SU-DHL-6 (cell line): Measurements from ENCODE around the gene HDGFL3.

Source experiments
- H2AFZ ChIP-seq: fragments of 200-600 bp; sonication (generic); 2 replicates; pipeline ENCODE4 v1.6.1; 2014; ENCODE audit warnings: low read depth, mild to moderate bottlenecking, moderate library complexity, mixed read lengths, antibody characterized with exemption, low read length; ENCODE audit not compliant: severe bottlenecking
- H3F3A ChIP-seq: fragments of 200-600 bp; shearing (Covaris generic); 2 replicates; pipeline ENCODE4 v1.6.0; 2016; ENCODE audit warnings: antibody characterized with exemption, mild to moderate bottlenecking; ENCODE audit not compliant: insufficient read depth
- H3K27ac ChIP-seq: fragments of 200-600 bp; sonication (generic); 2 replicates; pipeline ENCODE4 v1.5.1; 2016; ENCODE audit warnings: low read depth, mild to moderate bottlenecking, low read length, moderate library complexity, mixed read lengths
- H3K27me3 ChIP-seq: fragments of 200-600 bp; sonication (generic), shearing (Covaris generic); 2 replicates; pipeline ENCODE4 v1.6.0; 2014; ENCODE audit warnings: mild to moderate bottlenecking, low read length
- H3K36me3 ChIP-seq: fragments of 200-600 bp; sonication (generic); 2 replicates; pipeline ENCODE4 v1.6.1; 2014; ENCODE audit warnings: mild to moderate bottlenecking, low read length, mixed read lengths
- H3K4me2 ChIP-seq: fragments of 300-600, 200-600 bp; shearing (Covaris generic), sonication (generic); 2 replicates; pipeline ENCODE4 v1.6.0; 2014; ENCODE audit warnings: low read length, low read depth, mild to moderate bottlenecking; ENCODE audit not compliant: poor library complexity, severe bottlenecking
- H3K4me3 ChIP-seq: fragments of 200-600 bp; sonication (generic); 2 replicates; pipeline ENCODE4 v1.5.1; 2014; ENCODE audit warnings: antibody characterized with exemption, low read length, mild to moderate bottlenecking, mixed read lengths; ENCODE audit not compliant: insufficient read depth, poor library complexity, severe bottlenecking
- H3K79me2 ChIP-seq: fragments of 200-600 bp; sonication (generic); 2 replicates; pipeline ENCODE4 v1.6.1; 2014; ENCODE audit warnings: mild to moderate bottlenecking, low read length, moderate library complexity; ENCODE audit not compliant: insufficient read depth
- H3K9ac ChIP-seq: fragments of 200-600 bp; sonication (generic); 2 replicates; pipeline ENCODE4 v1.7.0; 2014; ENCODE audit warnings: mild to moderate bottlenecking, low read length
- H3K9me2 ChIP-seq: fragments of 200-600 bp; sonication (generic); replicated peaks from 2 replicates; pipeline ENCODE4 v1.6.1; 2014; ENCODE audit warnings: low read length; ENCODE audit not compliant: insufficient read depth
- H3K9me3 ChIP-seq: fragments of 200-600 bp; sonication (generic); 2 replicates; pipeline ENCODE4 v1.6.1; 2014; ENCODE audit warnings: low read length, mixed read lengths; ENCODE audit not compliant: insufficient read depth
- H4K20me1 ChIP-seq: fragments of 200-600 bp; sonication (generic); 2 replicates; pipeline ENCODE4 v1.6.1; 2014; ENCODE audit warnings: low read depth, mild to moderate bottlenecking, antibody characterized with exemption, low read length, moderate library complexity, mixed read lengths
- EZH2phosphoT487 ChIP-seq: fragments of 200-600 bp; sonication (generic), shearing (Covaris generic); conservative IDR thresholded peaks from 2 replicates; pipeline ENCODE4 v1.6.1; 2018; ENCODE audit warnings: mild to moderate bottlenecking, antibody characterized with exemption, low read length, moderate library complexity, mixed read lengths
- TF ChIP-seq, protein P1 (sequence below): fragments of 200-600 bp; sonication (generic); IDR thresholded peaks from one replicate; pipeline ENCODE4 v1.5.1; 2017; ENCODE audit warnings: antibody characterized with exemption, mild to moderate bottlenecking, low read length, moderate library complexity; ENCODE audit not compliant: insufficient read depth, poor library complexity, severe bottlenecking

HDGFL3 gene

DNA sequence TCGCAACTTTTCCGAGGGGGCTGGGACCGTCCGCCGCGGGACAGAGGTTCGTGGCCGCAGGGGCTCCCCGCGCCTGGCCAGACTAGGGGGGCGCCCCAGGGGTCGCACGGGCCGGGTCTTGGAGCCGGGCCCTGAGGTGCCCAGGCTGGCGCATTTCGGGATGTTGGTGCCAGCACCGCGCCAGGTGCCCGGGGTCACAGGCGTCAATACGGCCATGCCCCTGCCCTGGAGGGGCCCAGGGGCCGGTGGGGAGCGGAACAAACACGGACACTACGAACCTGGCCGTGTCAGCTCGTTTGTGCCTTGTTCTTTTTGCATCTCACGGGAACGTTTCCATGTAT lies 99.8 kb downstream of the HDGFL3 start:
- Histone ChIP-seq H3K4me2 (no peak overlapping the region), H3K4me3 (no peak overlapping the region), H3K9ac (no peak overlapping the region), H4K20me1 (no peaks in the 10 kb centered on the region), H3F3A (no peaks in the 10 kb centered on the region), H3K27me3 (no peaks in the 10 kb centered on the region), H3K36me3 (no peaks in the 10 kb centered on the region), H3K9me2 (no peaks in the 10 kb centered on the region), H3K79me2 (no peaks in the 10 kb centered on the region), H3K27ac (no peak overlapping the region), H2AFZ (peak overlapping the region; percentile 12), H3K9me3 (no peaks in the 10 kb centered on the region)
- TF ChIP-seq, protein P1, sequence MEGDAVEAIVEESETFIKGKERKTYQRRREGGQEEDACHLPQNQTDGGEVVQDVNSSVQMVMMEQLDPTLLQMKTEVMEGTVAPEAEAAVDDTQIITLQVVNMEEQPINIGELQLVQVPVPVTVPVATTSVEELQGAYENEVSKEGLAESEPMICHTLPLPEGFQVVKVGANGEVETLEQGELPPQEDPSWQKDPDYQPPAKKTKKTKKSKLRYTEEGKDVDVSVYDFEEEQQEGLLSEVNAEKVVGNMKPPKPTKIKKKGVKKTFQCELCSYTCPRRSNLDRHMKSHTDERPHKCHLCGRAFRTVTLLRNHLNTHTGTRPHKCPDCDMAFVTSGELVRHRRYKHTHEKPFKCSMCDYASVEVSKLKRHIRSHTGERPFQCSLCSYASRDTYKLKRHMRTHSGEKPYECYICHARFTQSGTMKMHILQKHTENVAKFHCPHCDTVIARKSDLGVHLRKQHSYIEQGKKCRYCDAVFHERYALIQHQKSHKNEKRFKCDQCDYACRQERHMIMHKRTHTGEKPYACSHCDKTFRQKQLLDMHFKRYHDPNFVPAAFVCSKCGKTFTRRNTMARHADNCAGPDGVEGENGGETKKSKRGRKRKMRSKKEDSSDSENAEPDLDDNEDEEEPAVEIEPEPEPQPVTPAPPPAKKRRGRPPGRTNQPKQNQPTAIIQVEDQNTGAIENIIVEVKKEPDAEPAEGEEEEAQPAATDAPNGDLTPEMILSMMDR: no peak
- no peak for TF ChIP-seq EZH2phosphoT487

DNA sequence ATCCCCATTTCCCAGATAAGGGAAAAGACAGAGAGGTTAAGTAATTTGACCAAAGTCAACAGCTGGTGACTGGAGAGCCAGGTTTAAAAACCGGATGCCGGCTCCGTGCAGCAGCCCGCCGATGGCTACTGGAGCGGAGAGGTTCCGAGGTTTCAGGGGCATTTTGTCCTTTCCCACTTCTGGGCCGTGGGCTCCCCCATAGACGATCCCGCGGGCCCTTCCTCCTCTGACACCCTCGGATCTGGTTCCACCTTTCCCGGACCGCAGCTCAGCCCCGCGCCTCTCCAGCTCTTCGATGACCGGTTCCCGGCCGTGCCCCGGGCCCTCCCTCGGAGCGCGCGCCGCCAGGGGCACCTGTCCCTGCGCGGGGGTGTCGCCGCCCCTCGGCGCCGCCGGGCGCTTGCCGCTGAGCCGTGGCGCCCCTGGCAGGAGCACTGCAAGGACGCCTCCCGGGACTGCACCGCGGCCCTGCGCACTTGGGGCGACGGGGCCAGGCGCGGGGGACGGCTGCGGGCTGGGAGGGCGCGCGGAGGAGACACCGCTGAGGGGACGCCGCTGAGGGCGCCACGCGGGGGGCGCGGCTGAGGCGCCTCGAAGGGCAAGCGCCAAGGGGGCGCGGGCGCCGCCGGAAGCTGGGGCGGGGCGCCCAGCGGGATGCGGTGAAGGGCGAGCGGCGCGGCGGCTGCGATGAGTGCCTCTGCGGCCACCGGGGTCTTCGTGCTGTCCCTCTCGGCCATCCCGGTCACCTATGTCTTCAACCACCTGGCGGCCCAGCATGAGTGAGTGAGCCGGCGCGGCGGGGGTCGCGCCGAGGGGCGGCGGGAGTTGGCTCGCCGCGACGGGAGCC lies 100.4 kb downstream of the HDGFL3 start, which contains the start of gene TM6SF1:
Gene TM6SF1 (plus strand): TSS at position 652 of the 847 bp plus-strand sequence. CDS start 36 bp downstream, at position 688.
- Histone ChIP-seq H3K9me3 (no peaks in the 10 kb centered on the region), H2AFZ (peak within 1 kb of the TSS; percentile 12), H3K27me3 (no peaks in the 10 kb centered on the region), H3K4me2 (no peak within 1 kb of the TSS), H3K9ac (peak within 1 kb of the TSS; percentile 17; the same call in 1 of the 2 replicates), H3F3A (no peaks in the 10 kb centered on the region), H3K4me3 (no peak within 1 kb of the TSS), H4K20me1 (no peaks in the 10 kb centered on the region), H3K27ac (no peak within 1 kb of the TSS), H3K79me2 (no peaks in the 10 kb centered on the region), H3K9me2 (no peaks in the 10 kb centered on the region), H3K36me3 (no peaks in the 10 kb centered on the region)
- TF ChIP-seq, protein P1: no peak
- no peak for TF ChIP-seq EZH2phosphoT487

DNA sequence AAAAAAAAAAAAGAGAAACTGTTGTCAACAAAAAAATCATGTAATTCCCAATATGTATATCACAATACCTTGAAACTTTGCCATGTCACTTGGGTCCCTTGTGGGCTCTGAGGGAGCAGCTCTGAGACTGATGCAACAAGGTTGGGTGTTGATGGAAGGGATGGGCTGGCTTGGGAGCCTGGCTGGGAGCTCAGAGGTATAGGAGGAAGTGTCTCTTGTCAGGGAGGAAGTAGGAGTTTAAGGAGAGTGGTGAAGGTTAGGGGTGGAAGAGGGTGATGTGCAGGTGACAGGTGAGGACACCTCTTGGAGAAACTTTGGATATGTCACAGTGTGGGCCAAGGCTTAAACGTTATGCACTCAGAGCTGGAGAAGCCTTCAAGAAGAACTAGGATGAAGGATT lies 102.2 kb downstream of the HDGFL3 start:
- Histone ChIP-seq H3K4me2 (no peak overlapping the region), H2AFZ (no peak overlapping the region), H4K20me1 (no peaks in the 10 kb centered on the region), H3F3A (no peaks in the 10 kb centered on the region), H3K9me3 (no peaks in the 10 kb centered on the region), H3K79me2 (no peaks in the 10 kb centered on the region), H3K4me3 (no peak overlapping the region), H3K27ac (no peak overlapping the region), H3K36me3 (no peaks in the 10 kb centered on the region), H3K27me3 (no peaks in the 10 kb centered on the region), H3K9me2 (no peaks in the 10 kb centered on the region), H3K9ac (no peak overlapping the region)
- no peak for TF ChIP-seq EZH2phosphoT487
- TF ChIP-seq, protein P1: no peak
